Panc1 (cell line): ENCODE data around the gene PSORS1C1. TPM values are rescaled to one million over a fixed set of nuclear protein-coding genes. Genes with fewer than 3 reads are reported as not detected.

Experiments used
- ATAC-seq: fragments of 200-7000 bp; cut with Tn5 transposase; 2 replicates; pipeline ENCODE4 v1.9.1; 2020; ENCODE audit warnings: mild to moderate bottlenecking, moderate library complexity
- BruUV-seq: library from RNA; stranded (reverse); fragments of 400-500 nt; replicated peaks from 2 replicates; lab custom pipeline; 2021; lab: Mats Ljungman, UMichigan
- CTCF ChIA-PET: fragments of 300-600 bp; sonication (Branson Sonifier 250); formaldehyde crosslinking; loops from one replicate; lab custom pipeline; 2022; ENCODE audit warnings: antibody characterized with exemption; lab: Charles Lee
- POLR2A ChIA-PET: fragments of 300-600 bp; sonication (Branson Sonifier 250); formaldehyde crosslinking; loops from one replicate; lab custom pipeline; 2022; ENCODE audit warnings: antibody characterized with exemption; lab: Charles Lee
- DNase-seq: peaks from one replicate; pipeline ENCODE4 v3.0.0-alpha.2; 2010; ENCODE audit warnings: low read depth, low spot score
- H3K27ac ChIP-seq: 2 replicates; pipeline ENCODE4 v1.5.1; 2011; ENCODE audit warnings: mild to moderate bottlenecking, low read length, inconsistent platforms
- H3K27me3 ChIP-seq: fragments of 200-500 bp; sonication (Bioruptor generic); 2 replicates; pipeline ENCODE4 v1.6.0; 2014; ENCODE audit warnings: low read length, inconsistent platforms; ENCODE audit not compliant: control insufficient read depth, insufficient read depth
- H3K36me3 ChIP-seq: fragments of 200-500 bp; sonication (Bioruptor generic); 2 replicates; pipeline ENCODE4 v1.5.1; 2014; ENCODE audit warnings: inconsistent platforms, mild to moderate bottlenecking, low read length, moderate library complexity; ENCODE audit not compliant: control insufficient read depth, insufficient read depth
- H3K4me1 ChIP-seq: 2 replicates; pipeline ENCODE4 v1.5.1; 2011; ENCODE audit warnings: inconsistent platforms, mild to moderate bottlenecking, low read length, moderate library complexity; ENCODE audit not compliant: control insufficient read depth, insufficient read depth
- H3K4me3 ChIP-seq, 2 experiments: 2 replicates each; pipeline ENCODE4 v1.5.1; 2011 to 2012; ENCODE audit warnings: low read depth in 2 of 2, low read length in 2 of 2, mild to moderate bottlenecking in 2 of 2, inconsistent platforms in 1 of 2, moderate library complexity in 1 of 2
- H3K9me3 ChIP-seq: fragments of 200-500 bp; sonication (Bioruptor generic); 2 replicates; pipeline ENCODE4 v1.5.1; 2014; ENCODE audit warnings: low read depth, mild to moderate bottlenecking, inconsistent platforms, low read length, moderate library complexity; ENCODE audit not compliant: control insufficient read depth, insufficient read depth
- CTCF ChIP-seq: fragments of 450-650 bp; IDR thresholded peaks from 2 replicates; pipeline ENCODE4 v1.5.1; 2017; ENCODE audit warnings: mild to moderate bottlenecking
- POLR2AphosphoS5 ChIP-seq: IDR thresholded peaks from 2 replicates; pipeline ENCODE4 v1.6.1; 2012; ENCODE audit warnings: mild to moderate bottlenecking, low read depth, low read length, moderate library complexity
- REST ChIP-seq, 2 experiments: IDR thresholded peaks; 2 replicates each; pipeline ENCODE4 v1.6.1; 2011 to 2012; ENCODE audit warnings: low read depth in 2 of 2, control low read depth in 1 of 2, low read length in 1 of 2, mild to moderate bottlenecking in 1 of 2, moderate library complexity in 1 of 2; ENCODE audit not compliant: insufficient read depth in 1 of 2
- SIN3A ChIP-seq: IDR thresholded peaks from 2 replicates; pipeline ENCODE4 v1.6.1; 2012; ENCODE audit warnings: low read depth, mild to moderate bottlenecking, low read length, moderate library complexity, borderline replicate concordance; ENCODE audit not compliant: insufficient read depth
- TCF7L2 ChIP-seq: IDR thresholded peaks from 2 replicates; pipeline ENCODE4 v1.6.1; 2011; ENCODE audit warnings: mild to moderate bottlenecking, low read depth, low read length, inconsistent platforms
- in situ Hi-C: cut with HindIII; loops from 2 replicates; pipeline ENCODE4 v1.10.0; 2016; ENCODE audit warnings: low sequenced_read_pairs, low pct_unique_long_range_greater_than_20kb
- intact Hi-C: fragments of 100-400 bp; cut with micrococcal nuclease; formaldehyde crosslinking; loops from one replicate; pipeline ENCODE4 v1.10.0; 2022; ENCODE audit not compliant: unreplicated experiment
- total RNA-seq: library from RNA; stranded (reverse); gene quantifications from one replicate; pipeline ENCODE4 v1.2.1, GENCODE V29; 2021; ENCODE audit not compliant: unreplicated experiment

The PSORS1C1 gene
- total RNA-seq, 1 experiment from 2014 or later: 2.9 TPM

- Histone ChIP-seq H3K36me3 (no peaks in the 10 kb centered on the region), H3K4me1 (no peaks in the 10 kb centered on the region), H3K4me3 (no peak overlapping the region), H3K27me3 (peaks cover 2% of the 10 kb centered on the region; the same call in 1 of the 2 replicates), H3K9me3 (no peaks in the 10 kb centered on the region), H3K27ac (no peak overlapping the region)
- in situ Hi-C loops (no loop called here), intact Hi-C loops (no loop called here)
- no peak for TF ChIP-seq SIN3A
- TF ChIP-seq CTCF: no peak
- no peak for TF ChIP-seq POLR2AphosphoS5
- TF ChIP-seq TCF7L2: no peak
- ATAC-seq: no peak
- ChIA-PET CTCF (interaction anchor here (0.6 kb wide), 1 partner anchor 48 kb away, joined by 4 read pairs; no protein-coding TSS in a partner anchor), POLR2A (interaction anchor here (0.6 kb wide), 1 partner anchor 597 kb away, joined by 3 read pairs; no protein-coding TSS in a partner anchor)
- no peak for DNase-seq
- BruUV-seq: no TSS peak
Measured at GRCh38 chr6:31132806-31133205, 18.2 kb downstream of the PSORS1C1 start.

- Histone ChIP-seq H3K36me3 (no peaks in the 10 kb centered on the region), H3K27ac (no peak overlapping the region), H3K4me1 (no peaks in the 10 kb centered on the region), H3K9me3 (no peaks in the 10 kb centered on the region), H3K4me3 (no peak overlapping the region), H3K27me3 (no peaks in the 10 kb centered on the region)
- intact Hi-C loops: loop anchor here (5.0 kb wide), 1 partner anchor 232 kb away; no protein-coding TSS in a partner anchor
- ChIA-PET POLR2A (no interaction called here), CTCF (no interaction called here)
- ATAC-seq: no peak
- no peak for DNase-seq
- in situ Hi-C loops: no loop called here
- no TSS peak for BruUV-seq
- TF ChIP-seq CTCF: no peak
- no peak for TF ChIP-seq REST (IDR thresholded peaks at IDR 0.05; ENCODE audit: insufficient read depth in 1 of 2, low read depth in 2 of 2, low read length in 1 of 2)
- TF ChIP-seq POLR2AphosphoS5: no peak
- TF ChIP-seq SIN3A: no peak
- TF ChIP-seq TCF7L2: no peak
Measured at GRCh38 chr6:31135710-31136109, 21.1 kb downstream of the PSORS1C1 start.
